Activated CD4-positive, alpha-beta T cell treated with anti-CD3 and anti-CD28 coated beads for 48 hours (primary cell): ENCODE results near the gene FBRSL1.
"Not testable (repeated sequence)": the region's sequence is repeated elsewhere in the genome, so short reads cannot be mapped to it uniquely, and the experiment has no call there.

Source experiments
- DNase-seq: peaks from one replicate; pipeline ENCODE4 v3.0.0-alpha.2; 2020

Gene FBRSL1

DNA sequence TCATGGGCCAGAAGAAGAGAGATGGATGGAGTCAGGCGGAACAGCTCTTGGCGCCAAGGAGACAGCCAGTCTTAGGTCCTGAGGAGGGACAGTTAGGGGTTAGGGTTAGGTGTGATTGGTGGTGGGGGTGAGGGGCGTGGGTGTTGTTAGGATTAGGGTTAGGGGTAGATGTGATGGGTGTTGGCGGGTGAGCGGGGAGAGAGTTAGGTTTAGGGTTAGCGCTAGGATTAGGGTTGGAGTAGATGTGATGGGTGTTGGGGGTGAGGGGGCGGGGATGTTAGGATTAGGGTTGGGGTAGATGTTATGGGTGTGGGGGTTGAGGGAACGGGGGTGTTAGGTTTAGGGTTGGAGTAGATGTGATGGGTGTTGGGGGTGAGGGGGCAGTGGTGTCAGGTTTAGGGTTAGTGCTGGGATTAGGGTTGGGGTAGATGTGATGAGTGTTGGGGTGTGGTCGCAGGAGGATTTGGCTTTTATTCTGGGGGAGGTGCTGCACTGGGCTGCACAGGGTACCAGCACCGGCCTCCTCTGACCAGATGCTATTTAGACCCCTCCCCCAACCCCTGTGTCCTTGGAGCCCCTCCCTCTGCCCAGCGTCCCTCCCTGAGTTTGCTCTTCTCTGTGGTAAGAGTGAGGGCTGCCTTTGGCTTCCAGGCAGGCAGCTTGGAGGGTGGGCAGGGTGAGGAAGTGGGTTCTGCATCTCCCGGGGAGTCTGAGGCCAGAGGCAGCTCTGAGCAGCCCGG, 35.6 kb upstream of the FBRSL1 start:
- DNase-seq: no peak

DNA sequence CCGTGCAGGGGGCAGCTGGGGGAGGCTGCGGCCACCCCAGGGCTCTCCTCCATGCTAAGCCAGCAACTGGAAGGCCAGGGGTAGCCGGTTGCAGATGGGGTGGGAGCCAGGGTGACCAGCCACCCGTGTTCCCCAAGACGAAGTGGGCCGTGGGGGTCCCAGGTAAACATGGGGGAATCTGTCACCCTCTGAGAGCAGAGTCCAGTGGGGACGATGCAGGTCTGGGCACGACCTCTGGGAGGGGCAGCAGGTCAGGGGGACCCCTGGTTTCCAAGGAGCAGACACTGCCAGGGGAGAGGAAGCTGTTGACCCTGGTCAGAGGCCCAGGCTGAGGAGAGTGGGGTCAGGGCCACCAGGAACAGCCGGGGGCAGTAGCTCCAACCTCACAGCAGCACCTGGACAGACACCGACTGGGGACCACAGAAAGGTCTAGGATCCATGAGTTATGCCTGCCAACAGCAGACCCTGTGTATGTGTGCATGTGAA, 35.0 kb upstream of the FBRSL1 start:
- no peak for DNase-seq

DNA sequence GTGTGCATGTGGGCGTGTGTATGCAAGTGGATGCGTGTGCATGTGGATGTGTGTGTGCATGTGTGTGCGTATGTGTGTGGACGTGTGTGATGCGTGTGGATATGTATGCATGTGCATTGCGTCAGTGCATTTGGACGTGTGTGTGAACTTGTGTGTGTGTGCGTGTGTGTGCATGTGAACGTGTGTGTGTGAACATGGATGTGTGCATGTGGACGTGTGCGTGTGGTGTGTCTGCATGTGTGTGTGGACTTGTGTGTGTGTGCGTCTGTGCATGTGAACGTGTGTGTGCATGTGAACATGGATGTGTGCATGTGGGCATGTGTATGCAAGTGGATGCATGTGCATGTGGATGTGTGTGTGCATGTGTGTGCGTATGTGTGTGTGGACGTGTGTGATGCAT, 34.4 kb upstream of the FBRSL1 start:
- no peak for DNase-seq

DNA sequence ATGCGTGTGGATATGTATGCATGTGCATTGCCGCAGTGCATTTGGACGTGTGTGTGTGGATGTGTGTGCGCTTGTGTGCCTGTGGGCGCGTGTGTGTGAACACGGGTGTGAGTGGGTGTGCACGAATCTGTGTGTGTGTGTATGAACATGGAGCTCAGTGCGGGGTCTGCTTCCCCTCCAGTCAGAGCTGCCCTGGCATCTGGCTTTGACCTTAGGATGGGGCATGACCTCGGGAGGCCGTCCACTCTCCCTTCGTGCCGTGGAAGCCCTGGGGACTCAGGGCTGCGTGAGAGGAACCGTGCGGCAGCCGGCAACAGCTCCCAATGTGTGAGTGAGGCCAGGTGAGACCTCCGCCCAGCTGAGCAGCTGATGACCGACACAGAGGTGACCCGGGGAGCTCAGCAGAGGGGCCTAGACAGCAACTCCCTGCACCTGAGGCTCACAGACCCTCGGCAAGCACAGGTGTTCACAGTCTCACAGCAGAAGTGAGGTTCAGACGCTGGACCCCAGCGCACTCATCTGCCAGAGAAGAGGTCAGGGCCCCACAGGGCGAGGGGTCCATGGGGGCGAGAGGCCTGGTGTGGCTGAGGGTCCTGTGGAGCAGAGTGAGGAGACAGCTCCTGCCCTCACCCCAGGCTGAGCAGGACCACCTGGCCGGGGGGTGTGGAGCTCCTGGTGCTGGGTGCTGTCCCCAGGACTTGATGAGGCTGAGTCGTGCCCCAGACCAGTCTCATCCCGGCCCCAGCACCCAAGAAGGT, 33.6 kb upstream of the FBRSL1 start:
- DNase-seq: no peak

DNA sequence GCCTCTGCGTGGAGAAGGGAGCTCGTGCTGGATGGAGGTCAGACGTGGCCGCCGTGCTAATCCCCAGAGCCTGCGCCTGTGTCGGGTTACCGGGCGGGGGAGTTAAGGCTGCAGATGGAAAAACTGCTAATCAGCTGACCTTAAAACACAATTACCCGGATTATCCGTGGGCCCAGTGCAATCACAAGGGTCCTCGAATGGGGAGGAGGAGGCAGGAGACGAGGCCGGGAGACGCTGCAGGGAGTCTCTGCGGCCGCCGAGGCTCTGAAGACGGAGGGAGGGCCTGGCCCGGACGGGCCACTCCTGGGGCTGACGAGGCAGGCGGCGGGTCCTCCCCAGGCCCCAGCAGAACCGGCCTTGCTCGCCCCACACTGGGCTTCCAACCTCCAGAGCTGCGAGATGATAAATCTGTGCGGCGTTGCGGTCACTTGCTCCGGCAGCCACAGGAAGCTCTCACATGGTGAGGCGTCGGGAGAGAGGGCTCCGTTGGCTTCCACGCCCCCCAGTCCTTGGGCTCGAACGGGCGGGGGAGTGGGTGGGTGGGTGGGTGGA, 32.9 kb upstream of the FBRSL1 start:
- no peak for DNase-seq

DNA sequence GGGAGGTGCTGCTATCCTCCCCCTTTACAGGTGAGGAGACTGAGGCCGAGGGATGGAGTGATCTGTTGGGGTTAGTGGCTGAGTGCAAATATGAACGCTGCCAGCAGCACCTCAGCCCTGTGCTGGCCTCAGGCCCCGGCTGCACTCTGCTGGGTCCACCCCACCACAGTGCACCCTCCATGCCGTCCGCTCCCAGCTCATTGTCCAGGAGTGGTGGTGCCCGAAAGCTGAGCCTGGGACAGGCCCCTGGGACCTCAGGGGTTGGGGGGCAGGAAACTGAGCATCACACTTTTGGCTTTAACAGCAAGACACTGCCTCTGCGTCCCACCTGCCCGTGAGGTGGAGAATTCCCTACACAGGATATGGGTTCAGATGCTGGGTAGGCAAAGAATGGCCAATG, 31.5 kb upstream of the FBRSL1 start:
- DNase-seq: no peak

DNA sequence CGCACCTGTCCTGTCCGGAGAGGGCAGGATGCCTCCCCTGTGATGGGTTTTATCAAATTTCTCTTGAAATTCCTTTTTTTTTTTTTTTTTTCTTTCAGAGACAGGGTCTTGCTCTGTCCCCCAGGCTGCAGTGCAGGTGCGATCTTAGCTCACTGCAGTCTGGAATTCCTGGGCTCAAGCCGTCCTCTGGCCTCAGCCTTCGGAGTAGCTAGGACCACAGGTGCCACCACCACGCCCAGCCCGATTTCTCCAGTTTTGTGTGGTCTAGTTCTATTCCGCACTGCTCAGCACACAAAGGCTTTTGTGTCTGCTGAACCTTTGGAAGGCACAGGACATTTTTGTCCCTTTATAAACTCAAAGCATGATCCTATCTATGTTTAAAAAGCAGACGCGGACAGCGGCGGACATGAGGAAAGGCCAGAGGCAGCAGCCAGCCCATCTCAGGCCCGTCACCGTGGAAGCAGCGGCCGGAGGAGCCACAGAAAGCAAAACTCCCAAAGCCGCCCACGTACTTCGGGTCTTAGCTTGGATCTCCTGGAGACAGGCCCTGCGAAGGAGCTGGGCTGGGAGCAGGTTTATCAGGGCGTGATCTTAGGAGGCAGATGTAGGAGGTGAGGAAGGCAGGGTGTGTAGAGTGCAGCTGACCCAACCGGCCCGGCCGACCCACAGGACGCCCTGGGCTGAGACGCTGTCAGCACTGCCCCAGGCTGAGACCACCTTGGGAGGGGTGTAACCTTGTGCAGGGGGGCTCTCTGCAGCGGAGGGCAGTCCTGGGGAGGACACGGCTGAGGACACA, 30.9 kb upstream of the FBRSL1 start:
- no peak for DNase-seq

DNA sequence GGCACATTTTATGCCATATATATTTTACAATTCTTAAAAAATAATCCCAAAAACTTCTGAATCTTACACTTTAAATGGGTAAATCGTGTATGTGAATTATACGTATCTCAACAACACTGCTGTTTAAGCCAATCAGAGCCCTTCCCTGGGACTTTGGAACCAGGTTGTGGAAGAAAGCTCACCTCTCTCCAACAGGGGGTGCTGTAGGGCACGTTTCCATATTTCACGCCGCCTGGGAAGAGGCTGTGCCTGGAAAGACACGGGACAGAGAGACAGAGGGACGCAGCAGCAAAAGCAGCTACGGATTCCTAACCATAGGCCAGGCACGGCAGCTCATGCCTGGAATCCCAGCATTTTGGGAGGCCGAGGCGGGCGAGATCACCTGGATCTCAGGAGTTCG, 29.4 kb upstream of the FBRSL1 start:
- peak; percentile 45 for DNase-seq

DNA sequence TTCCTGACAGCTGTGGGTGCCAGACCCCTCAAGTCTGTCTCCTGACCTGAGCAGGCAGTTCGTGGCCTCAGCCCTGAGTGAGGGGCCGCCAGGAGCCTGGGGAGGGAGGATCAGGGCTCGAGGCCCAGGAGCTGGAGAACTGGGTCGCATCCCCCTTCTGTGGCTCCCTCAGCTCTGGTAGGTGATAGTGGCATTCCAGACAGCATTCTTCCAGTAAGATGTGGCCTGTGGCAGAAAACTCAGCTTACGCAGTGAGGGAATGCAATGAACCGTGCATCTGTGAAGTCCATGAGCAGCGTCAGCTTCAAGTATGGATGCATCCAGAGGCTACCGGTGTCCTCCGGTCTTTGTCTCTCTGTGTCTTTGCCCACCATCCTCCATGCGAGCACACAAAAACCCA, 28.4 kb upstream of the FBRSL1 start:
- DNase-seq: no peak

DNA sequence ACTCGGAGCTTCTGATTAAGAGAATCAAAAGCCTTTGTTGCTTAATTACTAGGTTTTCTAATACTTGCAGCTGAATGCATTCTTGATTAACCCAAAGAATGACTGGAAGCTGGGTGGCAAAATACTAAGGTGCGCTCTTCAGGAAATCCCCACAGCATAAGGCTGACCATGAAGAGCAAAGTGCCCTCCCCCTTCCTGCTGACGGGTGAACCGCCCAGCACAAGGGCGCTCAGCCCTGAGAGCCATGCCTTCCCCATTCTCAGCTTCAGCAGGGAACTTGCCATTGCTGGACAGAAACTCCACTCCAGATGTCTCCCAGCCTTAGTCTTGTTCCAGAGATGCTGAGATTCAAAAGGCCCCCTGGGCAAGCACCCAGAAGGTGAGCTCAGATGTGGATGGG, 27.2 kb upstream of the FBRSL1 start:
- no peak for DNase-seq

DNA sequence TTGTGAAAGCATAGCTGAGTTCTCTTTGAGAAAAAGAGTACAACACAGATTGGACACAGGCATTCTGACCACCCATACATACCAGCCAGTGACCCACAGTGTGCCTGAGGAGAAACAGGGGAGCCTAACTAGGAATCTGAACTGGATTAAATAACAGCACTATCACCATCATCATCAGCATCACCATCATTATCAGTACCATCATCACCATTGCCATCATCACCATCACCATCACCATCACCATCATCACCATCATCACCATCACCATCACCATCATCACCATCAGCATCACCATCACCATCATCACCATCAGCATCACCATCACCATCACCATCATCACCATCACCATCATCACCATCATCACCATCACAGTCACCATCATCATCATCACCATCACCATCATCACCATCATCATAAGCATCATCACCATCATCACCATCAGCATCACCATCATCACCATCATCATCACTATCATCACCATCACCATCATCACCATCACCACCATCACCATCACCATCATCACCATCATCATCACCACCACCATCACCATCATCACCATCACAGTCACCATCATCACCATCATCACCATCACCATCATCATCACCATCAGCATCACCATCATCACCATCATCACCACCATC, 26.5 kb upstream of the FBRSL1 start:
- DNase-seq: not testable (repeated sequence)

DNA sequence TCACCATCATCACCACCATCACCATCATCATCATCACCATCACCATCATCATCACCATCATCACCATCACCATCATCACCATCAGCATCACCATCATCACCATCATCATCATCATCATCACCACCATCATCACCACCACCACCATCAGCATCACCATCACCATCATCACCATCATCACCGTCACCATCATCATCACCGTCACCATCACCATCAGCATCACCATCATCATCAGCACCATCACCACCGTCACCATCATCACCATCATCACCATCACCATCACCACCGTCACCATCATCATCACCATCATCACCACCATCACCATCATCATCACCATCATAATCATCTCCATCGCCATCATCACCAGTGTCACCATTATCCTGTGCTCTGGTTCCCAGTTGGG, 25.6 kb upstream of the FBRSL1 start:
- not testable (repeated sequence) for DNase-seq

DNA sequence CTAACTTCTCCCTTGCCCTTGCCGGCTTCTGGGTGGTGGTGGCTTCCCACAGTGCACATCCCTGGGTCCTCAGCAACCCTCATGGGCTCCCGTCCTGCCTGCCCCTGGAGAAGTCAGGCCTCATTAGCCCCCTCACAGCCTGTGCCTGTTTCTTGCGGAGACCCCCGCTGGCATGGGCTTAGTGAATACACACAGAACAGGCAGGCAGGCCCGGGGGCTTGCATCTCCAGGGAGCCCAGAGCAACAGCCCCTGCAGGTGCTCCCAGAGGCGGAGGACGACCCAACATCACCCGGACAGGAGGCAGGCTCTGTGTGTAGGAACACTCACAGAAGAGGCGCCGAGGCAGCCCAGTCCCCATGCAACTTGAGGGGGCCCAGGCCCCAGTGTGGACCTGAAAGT, 25.1 kb upstream of the FBRSL1 start:
- no peak for DNase-seq

DNA sequence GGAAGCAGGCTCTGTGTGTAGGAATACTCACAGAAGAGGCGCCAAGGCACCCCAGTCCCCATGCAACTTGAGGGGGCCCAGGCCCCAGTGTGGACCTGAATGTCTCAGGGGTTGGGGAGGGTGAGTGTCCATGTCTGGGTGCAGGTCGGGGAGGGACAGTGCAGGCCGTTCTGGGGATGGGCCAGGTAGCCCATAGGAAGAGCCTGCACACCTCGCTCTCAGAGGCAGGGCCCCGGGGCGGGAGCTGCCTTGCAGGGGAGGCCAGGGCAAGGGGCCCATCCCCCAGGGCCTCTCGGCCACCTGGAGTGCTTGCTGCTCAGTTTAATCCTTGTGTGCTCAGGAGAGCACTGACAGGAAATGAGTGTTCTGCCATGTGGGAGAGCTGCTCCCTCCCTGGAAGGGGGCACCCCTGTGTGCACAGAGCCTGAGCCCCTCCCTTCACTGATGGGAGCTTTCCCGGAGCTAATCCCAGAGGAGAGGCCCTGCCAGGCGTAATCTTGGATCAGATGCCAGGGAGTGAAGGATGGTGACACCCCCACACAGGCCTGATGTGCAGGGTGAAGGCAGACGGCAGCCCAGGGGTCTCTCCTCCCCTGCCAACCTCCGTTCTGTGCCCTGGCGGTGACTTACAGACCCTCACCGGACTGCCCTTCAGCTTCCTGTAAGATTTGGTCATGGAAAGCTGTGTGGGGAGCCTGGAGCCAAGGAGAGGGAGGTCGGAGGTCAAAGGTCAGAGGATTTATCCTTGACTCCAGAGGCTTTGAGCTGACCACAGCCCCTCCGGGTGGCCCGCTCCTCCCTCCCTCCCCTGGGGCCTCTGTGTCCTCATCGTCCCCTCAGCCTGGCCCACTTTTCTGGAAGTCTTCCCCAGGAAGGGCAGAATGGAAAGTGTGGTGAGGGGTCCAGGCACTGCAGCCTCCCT, 24.4 kb upstream of the FBRSL1 start:
- DNase-seq: no peak

DNA sequence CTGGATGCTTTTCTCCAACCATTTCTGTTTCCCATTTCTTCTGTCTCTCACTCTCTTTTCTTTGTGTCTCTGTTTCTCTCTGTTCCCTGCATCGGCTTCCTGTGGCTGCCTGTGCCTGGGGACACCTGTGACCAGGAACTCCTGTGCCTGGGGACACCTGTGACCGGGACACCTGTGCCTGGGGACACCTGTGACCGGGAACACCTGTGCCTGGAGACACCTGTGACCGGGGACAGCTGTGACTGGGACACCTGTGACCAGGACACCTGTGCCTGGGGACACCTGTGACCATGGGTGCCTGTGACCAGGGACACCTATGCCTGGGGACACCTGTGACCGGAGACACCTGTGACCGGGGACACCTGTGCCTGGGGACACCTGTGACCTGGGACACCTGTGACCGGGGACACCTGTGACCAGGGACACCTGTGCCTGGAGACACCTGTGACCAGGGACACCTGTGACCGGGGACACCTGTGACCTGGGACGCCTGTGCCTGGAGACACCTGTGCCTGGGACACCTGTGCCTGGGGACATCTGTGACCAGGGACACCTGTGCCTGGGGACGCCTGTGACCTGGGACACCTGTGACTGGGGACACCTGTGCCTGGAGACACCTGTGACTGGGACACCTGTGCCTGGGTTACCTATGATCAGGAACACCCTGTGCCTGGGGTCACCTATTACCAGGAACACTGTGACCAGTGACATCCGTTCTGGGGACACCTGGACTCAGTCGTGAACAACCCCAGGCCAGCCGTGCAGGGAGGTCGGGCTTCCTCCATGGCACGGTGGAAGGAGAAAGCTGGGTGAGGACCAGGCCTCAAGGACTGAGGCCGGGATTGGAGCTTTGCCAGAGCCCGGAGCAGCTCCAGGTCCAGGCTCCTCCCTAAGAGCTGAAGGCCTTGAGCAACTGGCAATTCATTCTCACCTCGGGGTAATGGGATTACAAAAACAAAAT, 23.4 kb upstream of the FBRSL1 start:
- no peak for DNase-seq

DNA sequence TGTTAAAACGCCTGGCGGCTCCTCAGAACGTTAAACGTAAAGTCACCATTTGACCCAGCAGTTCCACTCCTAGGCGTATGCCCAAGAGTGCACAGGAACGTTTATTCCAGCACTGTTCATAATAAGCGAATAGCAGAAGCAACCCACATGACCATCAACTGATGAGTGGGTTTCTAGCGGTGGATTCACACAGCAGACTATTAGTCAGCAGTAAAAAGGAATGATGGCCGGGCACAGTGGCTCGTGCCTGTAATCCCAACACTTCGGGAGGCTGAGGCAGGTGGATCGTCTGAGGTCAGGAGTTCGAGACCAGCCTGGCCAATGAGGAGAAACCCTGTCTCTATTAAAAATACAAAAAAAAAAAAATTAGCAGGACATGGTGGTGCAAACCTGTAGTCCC, 22.4 kb upstream of the FBRSL1 start:
- no peak for DNase-seq

DNA sequence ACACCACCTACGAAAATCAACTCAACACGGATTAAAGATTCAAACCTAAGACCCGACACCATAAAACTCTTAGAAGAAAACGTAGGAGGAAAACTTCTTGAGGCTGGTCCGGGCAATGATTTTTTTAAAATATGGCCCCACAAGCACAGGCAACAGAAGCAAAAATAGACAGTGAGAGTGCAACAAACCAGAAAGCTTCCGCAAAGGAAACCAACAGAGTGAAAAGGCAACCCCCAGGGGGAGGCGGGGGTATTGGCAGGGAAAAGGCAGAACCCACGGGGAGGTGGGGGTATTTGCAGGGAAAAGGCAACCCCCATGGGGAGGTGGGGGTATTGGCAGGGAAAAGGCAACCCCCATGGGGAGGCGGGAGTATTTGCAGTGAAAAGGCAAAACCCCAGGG, 20.5 kb upstream of the FBRSL1 start:
- DNase-seq: no peak

DNA sequence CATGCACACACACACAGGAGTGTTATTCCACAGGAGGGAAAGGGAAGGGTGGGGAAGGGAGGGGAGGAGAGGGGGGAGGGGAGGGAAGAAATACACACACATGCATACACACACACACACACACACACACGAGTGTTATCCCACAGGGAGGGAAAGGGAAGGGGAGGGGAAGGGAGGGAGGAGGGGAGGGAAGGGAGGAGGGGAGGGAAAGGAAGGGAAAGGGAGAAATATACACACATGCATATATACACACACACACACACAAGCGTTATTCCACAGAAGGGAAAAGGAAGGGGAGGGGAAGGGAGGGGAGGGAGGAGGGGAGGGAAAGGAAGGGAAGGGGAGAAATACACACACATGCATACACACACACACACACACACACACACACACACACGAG, 19.6 kb upstream of the FBRSL1 start:
- no peak for DNase-seq

DNA sequence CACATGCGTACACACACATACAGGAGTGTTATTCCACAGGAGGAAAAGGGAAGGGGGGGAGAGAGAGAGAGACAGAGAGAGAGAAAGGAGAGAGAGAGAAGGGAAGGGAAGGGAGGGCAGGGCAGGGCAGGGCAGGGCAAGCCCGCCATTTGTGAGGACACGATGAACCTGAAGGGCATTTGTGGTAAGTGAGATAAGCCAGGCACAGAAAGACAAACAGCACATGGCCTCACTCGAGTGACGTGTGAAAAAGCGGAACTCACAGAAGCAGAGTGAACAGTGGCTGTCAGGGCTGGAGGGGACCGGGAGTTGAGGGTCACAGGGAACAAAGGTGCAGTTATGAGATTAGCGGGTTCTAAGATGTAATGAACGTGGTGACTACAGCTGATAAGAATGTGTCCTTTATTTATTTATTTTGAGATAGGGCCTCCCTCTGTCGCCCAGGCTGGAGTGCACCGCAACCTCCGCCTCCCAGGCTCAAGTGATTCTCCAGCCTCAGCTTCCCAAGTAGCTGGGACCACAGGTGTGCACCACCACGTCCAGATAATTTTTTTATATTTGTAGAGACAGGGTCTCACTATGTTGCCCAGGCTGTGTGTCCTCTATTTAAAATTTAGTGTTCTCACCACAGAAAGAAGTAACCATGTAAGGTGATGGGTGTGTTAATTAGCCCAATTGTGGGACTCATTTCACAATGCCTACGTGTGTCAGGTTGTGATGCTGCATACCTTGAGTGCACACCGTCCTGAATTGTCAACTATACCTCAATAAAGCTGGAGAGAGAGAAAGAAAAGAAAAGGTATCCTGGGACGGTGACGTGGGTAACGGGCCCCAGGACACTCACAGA, 18.7 kb upstream of the FBRSL1 start:
- no peak for DNase-seq

DNA sequence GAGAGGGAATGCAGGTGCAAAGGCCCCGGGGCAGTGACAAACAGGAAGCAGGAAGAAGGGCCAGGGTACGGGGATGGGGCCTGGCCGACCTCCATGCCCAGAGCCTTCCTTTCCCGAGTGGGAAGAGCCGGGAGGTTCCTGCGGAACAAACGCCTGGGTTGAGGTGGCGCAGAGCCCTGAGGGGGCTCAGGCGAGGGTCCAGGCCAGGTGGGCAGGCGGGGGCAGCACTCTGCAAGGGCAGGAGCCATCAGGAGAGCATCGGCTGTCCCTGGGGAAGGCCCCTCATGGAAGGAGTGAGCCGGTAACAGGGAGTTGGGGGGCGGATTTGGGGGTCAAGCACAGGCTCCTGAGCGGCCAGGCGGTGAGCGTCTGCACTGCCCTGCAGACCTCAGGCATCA, 18.1 kb upstream of the FBRSL1 start:
- no peak for DNase-seq
